ENCODE measurements around the gene NOL3.

DNA sequence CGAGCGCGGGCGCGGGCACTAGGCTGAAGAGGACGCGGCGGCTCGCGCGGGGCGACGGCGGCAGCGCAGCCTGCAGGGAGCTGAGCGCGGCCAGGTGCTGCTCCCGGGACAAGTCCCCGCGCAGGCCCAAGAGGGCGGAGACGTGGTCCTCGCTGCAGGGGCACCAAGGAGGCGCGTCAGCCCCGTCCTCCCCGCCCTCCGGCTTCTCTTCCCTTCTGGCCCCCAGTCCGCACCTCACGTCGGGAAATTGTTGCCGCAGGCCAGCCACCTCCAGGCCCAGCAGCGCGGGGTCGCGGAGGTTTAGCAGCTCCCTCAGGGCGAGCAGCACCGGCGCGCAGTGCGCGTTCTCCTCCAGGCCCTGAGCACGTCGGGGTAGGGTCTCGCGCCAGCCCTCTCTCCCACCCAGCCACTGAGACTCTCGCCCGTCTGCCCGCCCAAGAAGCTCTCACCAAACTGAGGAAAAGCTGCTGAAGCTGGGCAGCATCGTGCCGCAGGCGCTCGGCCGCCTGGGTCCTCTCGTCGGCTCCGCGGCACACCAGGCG is 14.2 kb downstream of the NOL3 start:
- no peak for TF ChIP-seq POLR2A (IDR thresholded peaks at IDR 0.05)
- TF ChIP-seq, protein P1, sequence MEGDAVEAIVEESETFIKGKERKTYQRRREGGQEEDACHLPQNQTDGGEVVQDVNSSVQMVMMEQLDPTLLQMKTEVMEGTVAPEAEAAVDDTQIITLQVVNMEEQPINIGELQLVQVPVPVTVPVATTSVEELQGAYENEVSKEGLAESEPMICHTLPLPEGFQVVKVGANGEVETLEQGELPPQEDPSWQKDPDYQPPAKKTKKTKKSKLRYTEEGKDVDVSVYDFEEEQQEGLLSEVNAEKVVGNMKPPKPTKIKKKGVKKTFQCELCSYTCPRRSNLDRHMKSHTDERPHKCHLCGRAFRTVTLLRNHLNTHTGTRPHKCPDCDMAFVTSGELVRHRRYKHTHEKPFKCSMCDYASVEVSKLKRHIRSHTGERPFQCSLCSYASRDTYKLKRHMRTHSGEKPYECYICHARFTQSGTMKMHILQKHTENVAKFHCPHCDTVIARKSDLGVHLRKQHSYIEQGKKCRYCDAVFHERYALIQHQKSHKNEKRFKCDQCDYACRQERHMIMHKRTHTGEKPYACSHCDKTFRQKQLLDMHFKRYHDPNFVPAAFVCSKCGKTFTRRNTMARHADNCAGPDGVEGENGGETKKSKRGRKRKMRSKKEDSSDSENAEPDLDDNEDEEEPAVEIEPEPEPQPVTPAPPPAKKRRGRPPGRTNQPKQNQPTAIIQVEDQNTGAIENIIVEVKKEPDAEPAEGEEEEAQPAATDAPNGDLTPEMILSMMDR (IDR thresholded peaks at IDR 0.05), result no peak
